Measurements from ENCODE around the gene GPR137.
"Not testable (repeated sequence)": the region's sequence is repeated elsewhere in the genome, so short reads cannot be mapped to it uniquely, and the experiment has no call there.

Gene GPR137

DNA sequence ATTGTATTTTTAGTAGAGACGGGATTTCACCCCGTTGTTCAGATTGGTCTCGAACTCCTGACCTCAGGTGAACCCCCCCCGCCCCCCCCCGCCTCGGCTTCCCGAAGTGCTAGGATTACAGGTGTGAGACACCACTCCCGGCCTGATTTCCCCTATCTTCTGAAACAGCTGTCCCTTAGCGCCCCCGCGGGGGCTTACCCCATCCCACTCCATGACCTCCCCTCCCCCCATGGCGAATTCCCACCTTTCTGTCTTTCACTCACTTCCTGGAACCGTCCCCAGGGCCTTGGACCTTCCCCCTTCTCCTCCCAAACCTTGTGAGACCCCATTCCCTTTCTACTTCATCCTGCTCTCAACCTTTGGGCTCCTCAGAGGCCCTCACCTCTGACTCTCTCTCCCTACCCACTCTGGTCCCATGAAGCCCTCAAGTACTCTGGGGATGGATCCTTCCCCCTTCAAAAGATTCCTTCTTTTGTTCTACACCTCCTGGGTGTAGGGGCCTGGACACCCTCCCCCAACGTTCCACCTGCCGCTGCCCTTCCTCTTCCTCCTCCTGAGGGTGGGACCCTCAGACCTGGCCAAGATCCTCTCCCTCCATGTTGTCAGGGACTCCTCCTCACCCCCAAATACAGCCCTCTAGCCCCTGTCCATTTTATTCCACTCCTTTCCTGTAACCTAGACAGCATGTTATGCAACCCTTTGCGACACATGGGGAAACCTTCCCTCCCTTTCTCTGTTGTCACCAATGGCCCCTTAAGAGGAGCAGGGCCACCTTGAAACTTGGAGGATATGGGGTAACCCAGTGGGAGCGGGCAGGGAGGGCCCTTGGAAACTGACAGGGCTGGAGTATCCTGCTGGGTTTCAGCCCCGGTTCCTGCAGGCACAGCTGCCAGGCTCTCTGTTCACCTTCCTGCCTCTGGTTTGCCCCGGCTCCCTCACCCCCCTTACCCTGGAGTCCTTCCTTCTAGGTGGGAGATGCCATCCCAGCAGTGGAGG, 33.4 kb downstream of the GPR137 start:
- peak overlapping the region; percentile 34; the same call in 1 of the 2 replicates for H3K9ac ChIP-seq (ENCODE audit: low read depth, low read length)

DNA sequence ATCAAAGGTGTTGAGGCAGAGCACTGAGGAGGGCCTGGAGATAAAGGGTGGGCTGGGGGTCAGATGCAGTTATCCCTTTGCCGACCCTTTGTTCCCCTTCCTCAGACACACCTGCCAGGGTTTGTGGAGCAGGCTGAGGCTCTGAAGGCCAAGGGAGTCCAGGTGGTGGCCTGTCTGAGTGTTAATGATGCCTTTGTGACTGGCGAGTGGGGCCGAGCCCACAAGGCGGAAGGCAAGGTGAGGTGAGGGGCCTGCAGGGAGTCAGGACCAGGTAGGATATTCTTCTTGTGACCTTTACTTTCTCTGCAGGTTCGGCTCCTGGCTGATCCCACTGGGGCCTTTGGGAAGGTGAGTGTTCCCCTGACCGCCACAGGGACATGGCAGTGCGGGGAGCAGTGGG, 34.9 kb downstream of the GPR137 start:
- H3K9me3 ChIP-seq (ENCODE audit: control insufficient read depth, insufficient read depth, low read length), result no peaks in the 10 kb centered on the region
- peaks cover 39% of the 10 kb centered on the region for H3K36me3 ChIP-seq (ENCODE audit: control insufficient read depth, insufficient read depth, low read length)
- no peak overlapping the region for H3K4me3 ChIP-seq (ENCODE audit: low read depth, low read length)
- H3K9ac ChIP-seq (ENCODE audit: low read depth, low read length), result no peak overlapping the region
- no peaks in the 10 kb centered on the region for H3K27me3 ChIP-seq (ENCODE audit: control insufficient read depth, insufficient read depth, low read length)
- no peak overlapping the region for H3K27ac ChIP-seq (ENCODE audit: low read depth, low read length)
- peaks cover 14% of the 10 kb centered on the region for H3K4me1 ChIP-seq (ENCODE audit: control insufficient read depth, insufficient read depth, low read length)

More for the DNA sequence above, 33.4 kb downstream of the GPR137 start:
- Histone ChIP-seq H3K4me1 (ENCODE audit: control insufficient read depth, insufficient read depth, low read length) (peaks cover 14% of the 10 kb centered on the region), H3K36me3 (ENCODE audit: control insufficient read depth, insufficient read depth, low read length) (peaks cover 53% of the 10 kb centered on the region), H3K27ac (ENCODE audit: low read depth, low read length) (peak overlapping the region; percentile 100), H3K4me3 (ENCODE audit: low read depth, low read length) (peak overlapping the region; percentile 87), H3K27me3 (ENCODE audit: control insufficient read depth, insufficient read depth, low read length) (no peaks in the 10 kb centered on the region), H3K9me3 (ENCODE audit: control insufficient read depth, insufficient read depth, low read length) (no peaks in the 10 kb centered on the region)

DNA sequence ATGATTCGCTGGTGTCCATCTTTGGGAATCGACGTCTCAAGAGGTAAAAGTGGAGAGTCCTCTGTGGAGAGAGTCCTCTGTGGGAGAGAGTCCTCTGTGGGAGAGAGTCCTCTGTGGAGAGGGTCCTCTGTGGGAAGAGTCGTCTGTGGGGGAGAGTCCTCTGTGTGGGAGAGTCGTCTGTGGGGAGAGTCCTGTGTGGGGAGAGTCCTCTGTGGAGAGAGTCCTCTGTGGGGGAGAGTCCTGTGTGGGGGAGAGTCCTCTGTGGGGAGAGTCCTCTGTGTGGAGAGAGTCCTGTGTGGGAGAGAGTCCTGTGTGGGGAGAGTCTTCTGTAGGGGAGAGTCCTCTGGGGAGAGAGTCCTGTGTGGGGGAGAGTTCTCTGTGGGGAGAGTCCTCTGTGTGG, 35.4 kb downstream of the GPR137 start:
- no peak overlapping the region for H3K9ac ChIP-seq (ENCODE audit: low read depth, low read length)

DNA sequence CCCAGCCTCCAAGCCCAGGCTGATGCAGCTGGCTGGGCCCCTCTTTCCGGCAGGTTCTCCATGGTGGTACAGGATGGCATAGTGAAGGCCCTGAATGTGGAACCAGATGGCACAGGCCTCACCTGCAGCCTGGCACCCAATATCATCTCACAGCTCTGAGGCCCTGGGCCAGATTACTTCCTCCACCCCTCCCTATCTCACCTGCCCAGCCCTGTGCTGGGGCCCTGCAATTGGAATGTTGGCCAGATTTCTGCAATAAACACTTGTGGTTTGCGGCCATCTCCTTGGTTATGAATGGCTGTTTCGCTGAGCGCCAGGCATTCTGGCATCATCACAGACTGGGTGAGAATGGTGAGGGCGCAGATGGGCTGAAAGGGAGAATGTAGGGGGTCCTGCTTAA, 35.9 kb downstream of the GPR137 start:
- H3K4me3 ChIP-seq (ENCODE audit: low read depth, low read length), result no peak overlapping the region
- no peak overlapping the region for H3K9ac ChIP-seq (ENCODE audit: low read depth, low read length)
- no peaks in the 10 kb centered on the region for H3K9me3 ChIP-seq (ENCODE audit: control insufficient read depth, insufficient read depth, low read length)
- no peak overlapping the region for H3K27ac ChIP-seq (ENCODE audit: low read depth, low read length)
- H3K36me3 ChIP-seq (ENCODE audit: control insufficient read depth, insufficient read depth, low read length), result peaks cover 29% of the 10 kb centered on the region
- H3K4me1 ChIP-seq (ENCODE audit: control insufficient read depth, insufficient read depth, low read length), result peaks cover 9% of the 10 kb centered on the region
- no peaks in the 10 kb centered on the region for H3K27me3 ChIP-seq (ENCODE audit: control insufficient read depth, insufficient read depth, low read length)

More for the DNA sequence above, 35.4 kb downstream of the GPR137 start:
- H3K27me3 ChIP-seq (ENCODE audit: control insufficient read depth, insufficient read depth, low read length), result no peaks in the 10 kb centered on the region
- peaks cover 14% of the 10 kb centered on the region for H3K4me1 ChIP-seq (ENCODE audit: control insufficient read depth, insufficient read depth, low read length)
- no peaks in the 10 kb centered on the region for H3K9me3 ChIP-seq (ENCODE audit: control insufficient read depth, insufficient read depth, low read length)
- peaks cover 34% of the 10 kb centered on the region for H3K36me3 ChIP-seq (ENCODE audit: control insufficient read depth, insufficient read depth, low read length)
- no peak overlapping the region for H3K27ac ChIP-seq (ENCODE audit: low read depth, low read length)
- no peak overlapping the region for H3K4me3 ChIP-seq (ENCODE audit: low read depth, low read length)

DNA sequence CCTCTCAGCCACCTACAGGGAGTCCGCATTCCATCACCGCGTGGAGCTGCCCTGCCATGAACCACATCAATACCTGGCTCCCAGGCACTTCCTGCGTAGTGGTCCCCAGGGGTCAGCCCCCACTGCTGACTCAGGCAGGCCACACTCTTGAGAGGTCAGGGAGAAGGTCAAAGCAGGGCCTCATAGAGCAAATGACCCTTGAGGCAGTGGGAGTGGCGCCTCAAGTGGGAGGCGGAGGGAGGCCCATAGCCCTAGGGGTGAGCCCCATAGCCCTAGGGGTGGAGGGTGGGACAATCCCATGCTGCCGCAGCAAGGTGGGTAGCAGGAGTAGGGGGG, 37.2 kb downstream of the GPR137 start:
- peaks cover 29% of the 10 kb centered on the region for H3K36me3 ChIP-seq (ENCODE audit: control insufficient read depth, insufficient read depth, low read length)
- H3K27ac ChIP-seq (ENCODE audit: low read depth, low read length), result no peak overlapping the region

DNA sequence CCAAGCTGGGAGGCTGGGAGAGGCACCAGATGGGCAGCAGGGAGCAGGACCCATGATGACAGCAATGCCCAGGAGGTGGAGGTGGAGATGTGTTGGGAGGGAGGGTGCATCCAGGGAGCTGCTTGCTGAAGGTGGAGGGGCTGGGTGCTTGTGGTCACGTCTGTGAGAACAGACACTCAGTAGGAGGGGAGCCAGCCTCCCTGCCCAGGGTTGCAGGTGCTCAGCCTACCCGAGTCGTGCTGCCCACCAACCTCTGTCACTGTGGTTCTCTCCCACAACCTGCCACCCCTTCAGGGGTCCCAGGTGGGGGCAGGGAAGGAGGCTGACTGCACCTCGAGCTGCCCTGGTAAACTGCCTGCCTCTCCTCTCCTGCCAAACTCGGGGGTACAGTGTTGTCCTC, 37.7 kb downstream of the GPR137 start:
- no peak overlapping the region for H3K9ac ChIP-seq (ENCODE audit: low read depth, low read length)
- no peaks in the 10 kb centered on the region for H3K27me3 ChIP-seq (ENCODE audit: control insufficient read depth, insufficient read depth, low read length)
- peaks cover 9% of the 10 kb centered on the region for H3K4me1 ChIP-seq (ENCODE audit: control insufficient read depth, insufficient read depth, low read length)
- no peak overlapping the region for H3K4me3 ChIP-seq (ENCODE audit: low read depth, low read length)
- peaks cover 29% of the 10 kb centered on the region for H3K36me3 ChIP-seq (ENCODE audit: control insufficient read depth, insufficient read depth, low read length)
- no peak overlapping the region for H3K27ac ChIP-seq (ENCODE audit: low read depth, low read length)
- H3K9me3 ChIP-seq (ENCODE audit: control insufficient read depth, insufficient read depth, low read length), result no peaks in the 10 kb centered on the region

More for the DNA sequence above, 37.2 kb downstream of the GPR137 start:
- Histone ChIP-seq H3K9me3 (ENCODE audit: control insufficient read depth, insufficient read depth, low read length) (no peaks in the 10 kb centered on the region), H3K9ac (ENCODE audit: low read depth, low read length) (no peak overlapping the region), H3K27me3 (ENCODE audit: control insufficient read depth, insufficient read depth, low read length) (no peaks in the 10 kb centered on the region), H3K4me1 (ENCODE audit: control insufficient read depth, insufficient read depth, low read length) (peaks cover 9% of the 10 kb centered on the region), H3K4me3 (ENCODE audit: low read depth, low read length) (no peak overlapping the region)

DNA sequence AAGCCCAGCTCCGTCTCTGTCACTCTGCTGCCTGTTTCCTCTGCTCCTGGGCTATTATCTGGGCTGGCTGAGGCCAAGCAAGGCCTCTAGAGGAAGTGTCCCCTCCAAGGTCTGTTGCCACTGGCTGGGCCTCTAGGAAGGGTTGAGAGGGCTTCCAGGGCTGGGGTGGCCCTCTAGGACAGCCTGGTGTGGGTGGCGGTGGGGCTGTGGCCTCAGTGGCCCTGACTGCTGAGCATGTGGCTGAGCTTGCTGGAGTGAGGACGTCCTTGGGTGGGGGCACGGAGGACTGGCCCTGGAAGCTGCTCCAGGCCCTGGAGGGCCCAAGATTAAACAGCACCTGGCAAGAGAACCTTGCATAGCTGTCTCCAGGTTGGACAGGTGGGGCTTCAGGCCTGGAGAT, 38.3 kb downstream of the GPR137 start:
- not testable (repeated sequence) for H3K27ac ChIP-seq (ENCODE audit: low read depth, low read length); H3K4me1 ChIP-seq (ENCODE audit: control insufficient read depth, insufficient read depth, low read length); H3K9ac ChIP-seq (ENCODE audit: low read depth, low read length); H3K27me3 ChIP-seq (ENCODE audit: control insufficient read depth, insufficient read depth, low read length); H3K9me3 ChIP-seq (ENCODE audit: control insufficient read depth, insufficient read depth, low read length); H3K4me3 ChIP-seq (ENCODE audit: low read depth, low read length)
- peaks cover 29% of the 10 kb centered on the region for H3K36me3 ChIP-seq (ENCODE audit: control insufficient read depth, insufficient read depth, low read length)

DNA sequence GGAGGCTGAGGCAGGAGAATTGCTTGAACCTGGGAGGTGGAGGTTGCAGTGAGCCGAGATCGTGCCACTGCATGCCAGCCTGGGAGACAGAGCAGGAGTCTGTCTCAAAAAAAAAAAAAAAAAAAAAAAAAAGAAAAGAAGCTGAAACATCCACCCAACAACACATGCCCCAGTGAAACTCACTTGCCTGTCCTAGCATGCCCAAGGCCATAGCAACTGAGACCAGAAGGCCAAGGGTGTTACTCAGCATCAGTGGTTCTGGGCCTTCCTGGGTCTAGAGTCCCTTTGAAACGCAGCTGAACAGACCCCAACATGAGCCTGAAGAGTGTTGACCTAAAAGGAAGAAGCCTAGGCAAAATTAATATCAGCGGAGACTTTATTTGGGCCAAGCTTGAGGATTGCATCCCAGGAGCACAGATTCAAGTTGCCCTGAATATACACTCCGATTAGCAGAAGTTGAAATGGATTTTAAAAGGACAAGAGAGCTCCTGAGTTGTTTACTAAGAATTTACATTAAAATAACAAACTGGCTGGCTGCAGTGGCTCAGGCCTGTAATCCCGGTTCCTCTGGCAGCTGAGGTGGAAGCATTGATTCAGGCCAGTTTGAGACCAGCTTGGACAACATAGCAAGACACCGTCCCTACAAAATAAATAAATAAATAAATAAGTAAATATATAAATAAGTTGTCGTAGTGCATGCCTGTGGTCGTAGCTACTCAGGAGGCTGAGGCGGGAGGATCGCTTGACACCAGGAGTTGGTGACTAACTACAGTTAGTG, 39.2 kb downstream of the GPR137 start:
- Histone ChIP-seq H3K9me3 (ENCODE audit: control insufficient read depth, insufficient read depth, low read length) (no peaks in the 10 kb centered on the region), H3K4me1 (ENCODE audit: control insufficient read depth, insufficient read depth, low read length) (no peaks in the 10 kb centered on the region), H3K27me3 (ENCODE audit: control insufficient read depth, insufficient read depth, low read length) (no peaks in the 10 kb centered on the region), H3K4me3 (ENCODE audit: low read depth, low read length) (no peak overlapping the region), H3K9ac (ENCODE audit: low read depth, low read length) (no peak overlapping the region), H3K27ac (ENCODE audit: low read depth, low read length) (peak overlapping the region; percentile 54), H3K36me3 (ENCODE audit: control insufficient read depth, insufficient read depth, low read length) (peaks cover 24% of the 10 kb centered on the region)

DNA sequence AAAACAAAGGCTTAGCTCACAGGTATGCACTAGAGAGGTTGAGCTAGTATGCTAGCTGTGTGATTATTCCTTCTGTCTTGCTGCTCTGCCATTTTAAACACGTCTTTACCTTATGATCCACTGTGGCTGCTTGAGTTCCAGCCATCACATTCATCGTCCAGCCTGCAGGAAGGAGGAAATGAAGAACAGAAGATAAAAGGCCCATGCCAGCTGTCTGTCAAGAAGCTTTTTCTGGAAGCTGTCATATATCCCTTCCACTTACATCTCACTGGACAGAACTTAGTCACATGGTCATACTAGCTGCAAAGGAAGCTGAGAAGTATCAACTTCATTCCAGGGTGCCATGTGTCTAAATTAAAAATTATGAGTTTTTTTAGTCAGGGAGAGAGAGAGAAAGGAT, 41.7 kb downstream of the GPR137 start:
- no peak overlapping the region for H3K4me3 ChIP-seq (ENCODE audit: low read depth, low read length)
- no peaks in the 10 kb centered on the region for H3K27me3 ChIP-seq (ENCODE audit: control insufficient read depth, insufficient read depth, low read length)
- H3K9ac ChIP-seq (ENCODE audit: low read depth, low read length), result no peak overlapping the region
- peaks cover 4% of the 10 kb centered on the region for H3K4me1 ChIP-seq (ENCODE audit: control insufficient read depth, insufficient read depth, low read length)
- peaks cover 6% of the 10 kb centered on the region for H3K36me3 ChIP-seq (ENCODE audit: control insufficient read depth, insufficient read depth, low read length)
- H3K27ac ChIP-seq (ENCODE audit: low read depth, low read length), result no peak overlapping the region
- no peaks in the 10 kb centered on the region for H3K9me3 ChIP-seq (ENCODE audit: control insufficient read depth, insufficient read depth, low read length)

DNA sequence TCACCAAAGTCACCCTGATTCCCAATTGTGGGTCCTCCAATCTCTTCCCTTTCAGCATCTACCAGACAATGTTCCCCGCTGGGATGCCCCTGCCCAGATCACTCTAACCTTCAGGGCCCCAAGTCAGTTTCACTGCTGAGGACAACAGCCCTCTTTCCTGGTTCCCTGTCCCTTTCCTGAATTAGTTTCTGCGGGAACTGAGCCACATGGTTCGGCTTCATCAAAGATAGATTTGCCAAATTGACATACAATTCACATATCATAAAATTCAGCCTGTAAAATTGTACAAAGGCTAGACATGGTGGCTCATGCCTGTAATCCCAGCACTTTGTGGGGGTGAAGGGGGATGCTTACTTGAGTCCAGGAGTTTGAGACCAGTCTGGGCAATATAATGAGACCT, 42.3 kb downstream of the GPR137 start:
- Histone ChIP-seq H3K9ac (ENCODE audit: low read depth, low read length) (no peak overlapping the region), H3K27me3 (ENCODE audit: control insufficient read depth, insufficient read depth, low read length) (no peaks in the 10 kb centered on the region), H3K9me3 (ENCODE audit: control insufficient read depth, insufficient read depth, low read length) (no peaks in the 10 kb centered on the region), H3K36me3 (ENCODE audit: control insufficient read depth, insufficient read depth, low read length) (0 out of 2 replicates have a peak, but pooled peaks cover under 1% of the 10 kb centered on the region), H3K4me3 (ENCODE audit: low read depth, low read length) (no peak overlapping the region), H3K4me1 (ENCODE audit: control insufficient read depth, insufficient read depth, low read length) (peaks cover 4% of the 10 kb centered on the region), H3K27ac (ENCODE audit: low read depth, low read length) (no peak overlapping the region)

DNA sequence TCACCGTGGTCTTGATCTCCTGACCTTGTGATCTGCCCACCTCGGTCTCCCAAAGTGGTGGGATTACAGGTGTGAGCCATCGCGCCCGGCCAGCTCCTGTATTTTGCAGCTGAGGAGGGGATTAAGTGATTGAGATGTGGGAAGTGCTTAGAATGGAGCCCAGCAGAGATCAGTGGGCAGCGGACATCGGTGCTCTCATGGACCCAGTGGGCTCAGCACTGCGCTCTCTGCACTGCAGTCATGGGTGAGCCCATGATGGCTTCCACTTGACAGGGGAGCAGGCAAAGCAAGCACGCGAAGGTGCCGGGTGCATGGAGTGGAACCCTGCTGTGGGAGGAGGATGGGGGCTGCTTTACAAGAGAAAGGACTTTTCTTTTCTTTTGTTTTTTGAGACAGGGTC, 45.2 kb downstream of the GPR137 start:
- Histone ChIP-seq H3K36me3 (ENCODE audit: control insufficient read depth, insufficient read depth, low read length) (no peaks in the 10 kb centered on the region), H3K4me1 (ENCODE audit: control insufficient read depth, insufficient read depth, low read length) (peaks cover 4% of the 10 kb centered on the region), H3K27me3 (ENCODE audit: control insufficient read depth, insufficient read depth, low read length) (no peaks in the 10 kb centered on the region), H3K4me3 (ENCODE audit: low read depth, low read length) (no peak overlapping the region), H3K27ac (ENCODE audit: low read depth, low read length) (no peak overlapping the region), H3K9ac (ENCODE audit: low read depth, low read length) (no peak overlapping the region), H3K9me3 (ENCODE audit: control insufficient read depth, insufficient read depth, low read length) (no peaks in the 10 kb centered on the region)
